Measurements from ENCODE around the gene CCDC3.

The CCDC3 gene

GRCh38 chr10:12922117-12922900 lies 79.2 kb downstream of the CCDC3 start:
- no peak for DNase-seq (ENCODE audit: low spot score)

DNA sequence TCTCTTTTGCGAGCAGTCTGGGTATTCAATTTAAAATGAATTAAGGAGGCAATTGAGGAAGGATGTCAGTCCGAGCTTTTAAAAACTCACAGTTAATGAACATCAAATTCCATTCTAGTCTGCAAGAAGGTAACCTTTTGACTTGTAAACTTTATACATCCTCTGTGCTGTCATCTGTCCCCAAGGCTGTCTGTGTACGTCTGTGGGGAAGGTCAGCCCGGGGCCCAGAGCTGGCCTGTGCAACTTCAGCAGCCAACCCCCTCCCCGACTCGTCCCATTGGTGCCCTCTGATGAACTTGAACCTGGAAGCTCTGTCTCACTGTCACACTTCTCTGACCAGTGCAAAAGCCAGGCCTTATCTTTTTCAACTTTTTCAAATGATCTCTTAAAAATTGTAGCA lies 80.3 kb downstream of the CCDC3 start:
- DNase-seq (ENCODE audit: low spot score) = no peak

GRCh38 chr10:12919574-12919973 lies 81.9 kb downstream of the CCDC3 start:
- no peak for DNase-seq (ENCODE audit: low spot score)

GRCh38 chr10:12916587-12916986 lies 84.9 kb downstream of the CCDC3 start:
- no peak for DNase-seq (ENCODE audit: low spot score)

- DNase-seq (ENCODE audit: low spot score) = no peak
Measured at GRCh38 chr10:12915637-12916168, 85.8 kb downstream of the CCDC3 start.

GRCh38 chr10:12914111-12914510 lies 87.4 kb downstream of the CCDC3 start:
- DNase-seq (ENCODE audit: low spot score) = no peak

GRCh38 chr10:12911795-12912194 lies 89.7 kb downstream of the CCDC3 start:
- DNase-seq (ENCODE audit: low spot score) = no peak

DNA sequence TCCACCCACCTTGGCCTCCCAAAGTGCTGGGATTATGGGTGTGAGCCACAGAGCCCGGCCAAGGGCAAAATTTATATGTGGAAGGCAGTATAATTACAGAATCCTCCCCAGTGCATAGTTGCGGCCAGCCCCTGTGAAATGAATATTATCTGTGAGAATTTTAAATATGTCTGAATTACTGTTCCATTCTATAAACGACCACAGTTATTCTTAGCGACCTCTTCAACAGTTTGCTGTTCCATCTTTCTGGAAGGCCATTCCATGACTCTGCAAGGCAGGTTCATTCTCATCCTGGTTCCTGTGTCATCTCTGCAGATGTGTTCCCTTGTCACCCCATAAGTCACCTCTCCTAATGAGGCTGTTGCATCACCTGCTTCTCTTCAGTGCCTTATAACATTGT lies 90.7 kb downstream of the CCDC3 start:
- DNase-seq (ENCODE audit: low spot score) = no peak

- no peak for DNase-seq (ENCODE audit: low spot score)
Measured at GRCh38 chr10:12909836-12910185, 91.7 kb downstream of the CCDC3 start.

- no peak for DNase-seq (ENCODE audit: low spot score)
Measured at GRCh38 chr10:12909182-12909835, 92.2 kb downstream of the CCDC3 start.

DNA sequence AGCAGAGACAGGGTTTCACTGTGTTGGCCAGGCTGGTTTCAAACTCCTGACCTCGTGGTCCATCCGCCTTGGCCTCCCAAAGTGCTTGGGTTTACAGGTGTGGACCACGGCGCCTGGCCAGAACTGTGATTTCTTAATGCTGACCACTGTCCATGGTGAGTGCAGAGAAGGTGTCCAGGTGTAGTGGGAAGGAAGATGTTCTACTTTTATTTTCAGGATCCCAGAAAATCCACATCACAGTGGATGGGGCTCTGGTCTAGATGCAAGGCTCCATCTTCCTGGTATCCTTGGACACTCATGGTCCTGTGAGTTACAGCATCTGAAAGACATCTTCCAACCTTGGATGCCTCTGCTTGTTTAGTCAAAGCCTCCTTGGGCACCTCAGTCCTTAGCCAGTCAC lies 92.7 kb downstream of the CCDC3 start:
- DNase-seq (ENCODE audit: low spot score) = no peak

- DNase-seq (ENCODE audit: low spot score) = no peak
Measured at GRCh38 chr10:12907656-12908055, 93.9 kb downstream of the CCDC3 start.

GRCh38 chr10:12906051-12906541 lies 95.4 kb downstream of the CCDC3 start:
- no peak for DNase-seq (ENCODE audit: low spot score)

DNA sequence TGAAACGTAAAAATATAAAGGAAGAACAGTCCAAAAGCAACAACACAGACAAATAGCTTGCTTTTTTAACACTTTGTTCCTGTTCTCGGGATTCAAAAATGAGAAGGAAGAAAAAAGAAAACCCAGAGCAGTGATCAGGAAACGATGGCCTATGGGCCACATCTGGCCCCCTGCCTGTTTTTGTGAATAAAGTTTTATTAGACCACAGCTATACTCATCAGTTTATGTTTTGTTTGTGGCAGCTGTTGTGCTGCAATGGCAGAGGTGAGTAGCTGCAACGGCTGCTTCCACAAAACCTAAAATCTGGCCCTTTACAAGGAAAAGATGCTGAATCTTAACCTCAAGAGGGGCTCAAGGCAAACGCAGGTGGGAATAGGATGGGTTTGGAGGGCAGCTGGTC lies 96.4 kb downstream of the CCDC3 start:
- no peak for DNase-seq (ENCODE audit: low spot score)

GRCh38 chr10:12902851-12903358 lies 98.6 kb downstream of the CCDC3 start:
- no peak for DNase-seq (ENCODE audit: low spot score)

- peak; percentile 74 for DNase-seq (ENCODE audit: low spot score)
Measured at GRCh38 chr10:12902135-12902572, 99.4 kb downstream of the CCDC3 start.

- no peak for DNase-seq (ENCODE audit: low spot score)
Measured at GRCh38 chr10:12899546-12899945, 102.0 kb downstream of the CCDC3 start.

DNA sequence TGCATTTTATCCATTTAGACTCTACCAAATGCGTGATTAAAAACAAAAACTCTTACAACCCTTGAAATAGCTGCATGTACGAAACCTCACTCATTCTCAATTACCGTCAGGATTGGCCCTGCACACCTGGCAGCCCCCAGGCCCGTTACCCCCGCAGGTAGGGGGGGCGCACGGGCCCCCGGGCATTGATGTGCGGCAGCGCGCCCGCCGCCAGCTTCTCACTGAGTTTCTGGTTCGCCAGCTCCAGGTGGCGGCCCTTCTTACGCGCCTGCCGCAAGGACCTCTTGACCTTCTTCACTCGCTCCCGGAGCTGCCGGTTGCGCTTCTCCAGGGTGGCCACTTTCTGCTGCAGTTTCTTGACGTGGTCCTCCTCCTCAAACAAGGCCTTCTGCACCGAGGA lies 103.2 kb downstream of the CCDC3 start:
- no peak for DNase-seq (ENCODE audit: low spot score)

GRCh38 chr10:12897278-12897677 lies 104.2 kb downstream of the CCDC3 start:
- no peak for DNase-seq (ENCODE audit: low spot score)

DNA sequence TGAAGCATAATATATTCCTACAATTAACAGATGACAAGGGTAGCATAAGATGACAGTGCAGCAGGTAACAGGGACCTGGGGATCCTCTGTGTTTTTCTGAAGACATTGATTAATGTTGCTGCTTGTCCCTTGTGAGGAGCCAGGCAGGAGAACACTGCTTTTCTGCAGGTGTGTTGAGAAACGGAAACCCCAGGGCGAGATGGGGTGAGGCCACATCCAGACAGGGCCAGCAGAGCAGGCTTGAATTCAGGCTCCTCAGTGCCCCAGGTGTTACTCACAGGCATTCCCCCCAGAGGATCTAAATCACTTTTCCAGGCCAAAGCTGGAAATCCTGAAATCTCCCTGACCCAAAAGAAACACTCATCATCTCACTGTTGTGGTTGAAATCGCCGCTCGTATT lies 105.3 kb downstream of the CCDC3 start:
- no peak for DNase-seq (ENCODE audit: low spot score)

DNA sequence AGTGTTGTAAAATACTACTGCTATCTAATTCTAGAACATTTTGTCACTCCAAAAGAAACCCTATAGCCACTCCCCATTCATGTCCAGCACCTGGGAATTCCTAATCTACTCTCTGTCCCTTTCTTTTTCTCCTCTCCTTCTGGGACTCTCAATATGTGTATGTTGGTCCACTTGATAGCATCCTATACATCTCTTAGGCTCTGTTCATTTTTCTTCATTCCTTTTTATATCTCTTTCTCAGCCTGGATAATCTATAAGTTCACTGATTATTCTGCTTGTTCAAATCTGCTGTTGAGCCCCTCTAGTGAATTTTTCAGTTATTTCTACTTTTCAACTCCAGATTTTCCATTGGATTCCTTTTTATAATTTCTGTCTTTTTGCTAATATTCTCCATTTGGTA lies 108.6 kb downstream of the CCDC3 start:
- DNase-seq (ENCODE audit: low spot score) = no peak

- no peak for DNase-seq (ENCODE audit: low spot score)
Measured at GRCh38 chr10:12890958-12891357, 110.6 kb downstream of the CCDC3 start.

DNA sequence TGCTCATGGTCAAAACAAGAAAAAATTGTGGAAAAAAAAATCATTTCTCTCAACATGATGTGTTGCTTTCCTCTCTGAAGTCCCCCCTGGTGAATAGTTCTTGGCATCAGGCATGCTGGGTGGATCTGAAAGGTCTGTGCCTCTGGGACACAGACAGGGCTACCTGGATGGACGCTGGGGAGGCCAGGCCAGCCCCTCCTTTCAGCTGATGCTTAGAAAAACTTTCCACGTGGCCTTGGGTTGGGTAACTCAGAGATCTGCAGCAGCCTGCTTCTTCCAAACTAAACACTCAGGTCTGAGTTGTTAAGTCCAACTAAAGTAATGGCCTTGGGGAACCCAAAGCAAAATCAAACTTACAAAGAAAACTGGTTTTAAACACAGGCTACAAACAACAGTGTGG lies 113.0 kb downstream of the CCDC3 start:
- DNase-seq (ENCODE audit: low spot score) = no peak
